ENCODE results near the gene JAZF1.
"Not testable (repeated sequence)": the region's sequence is repeated elsewhere in the genome, so short reads cannot be mapped to it uniquely, and the experiment has no call there.

The JAZF1 gene

GRCh38 chr7:27863880-27864279, 316.7 kb downstream of the JAZF1 start:
- in situ Hi-C loops (cut with HindIII; ENCODE audit: low pct_ligation_motif_present, low sequenced_read_pairs): no loop called here
- peak; percentile 79 for DNase-seq
- Histone ChIP-seq H3K27ac (no peak overlapping the region), H3K4me3 (ENCODE audit: low read depth, low read length) (no peak overlapping the region), H3K36me3 (replicated peaks) (no peaks in the 10 kb centered on the region), H3K27me3 (replicated peaks) (no peaks in the 10 kb centered on the region)
- TF ChIP-seq, protein P1, sequence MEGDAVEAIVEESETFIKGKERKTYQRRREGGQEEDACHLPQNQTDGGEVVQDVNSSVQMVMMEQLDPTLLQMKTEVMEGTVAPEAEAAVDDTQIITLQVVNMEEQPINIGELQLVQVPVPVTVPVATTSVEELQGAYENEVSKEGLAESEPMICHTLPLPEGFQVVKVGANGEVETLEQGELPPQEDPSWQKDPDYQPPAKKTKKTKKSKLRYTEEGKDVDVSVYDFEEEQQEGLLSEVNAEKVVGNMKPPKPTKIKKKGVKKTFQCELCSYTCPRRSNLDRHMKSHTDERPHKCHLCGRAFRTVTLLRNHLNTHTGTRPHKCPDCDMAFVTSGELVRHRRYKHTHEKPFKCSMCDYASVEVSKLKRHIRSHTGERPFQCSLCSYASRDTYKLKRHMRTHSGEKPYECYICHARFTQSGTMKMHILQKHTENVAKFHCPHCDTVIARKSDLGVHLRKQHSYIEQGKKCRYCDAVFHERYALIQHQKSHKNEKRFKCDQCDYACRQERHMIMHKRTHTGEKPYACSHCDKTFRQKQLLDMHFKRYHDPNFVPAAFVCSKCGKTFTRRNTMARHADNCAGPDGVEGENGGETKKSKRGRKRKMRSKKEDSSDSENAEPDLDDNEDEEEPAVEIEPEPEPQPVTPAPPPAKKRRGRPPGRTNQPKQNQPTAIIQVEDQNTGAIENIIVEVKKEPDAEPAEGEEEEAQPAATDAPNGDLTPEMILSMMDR (IDR thresholded peaks at IDR 0.05; ENCODE audit: low read depth, low read length, missing control alignments): no peak

DNA sequence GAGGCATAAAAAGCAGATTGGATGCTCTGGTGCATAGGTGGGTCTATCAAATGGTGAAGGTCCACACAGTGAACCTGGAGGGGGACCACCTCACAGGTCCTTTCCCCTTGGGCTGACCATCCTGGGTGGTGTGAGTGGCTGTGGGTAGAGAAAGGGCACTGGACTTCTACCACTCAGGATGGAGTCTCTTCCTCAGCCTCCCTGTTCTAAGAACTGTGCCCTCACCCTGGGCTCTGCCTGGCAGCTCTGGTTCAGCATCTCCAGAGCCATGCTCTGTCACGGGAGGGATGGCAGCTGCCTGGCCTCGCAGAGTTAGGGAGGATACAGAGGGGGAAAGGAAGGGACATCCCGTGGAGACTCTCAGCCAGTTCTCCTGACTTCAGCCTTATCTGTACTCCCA, 318.8 kb downstream of the JAZF1 start:
- DNase-seq: no peak
- Histone ChIP-seq H3K36me3 (replicated peaks) (no peaks in the 10 kb centered on the region), H3K27ac (no peak overlapping the region), H3K27me3 (replicated peaks) (no peaks in the 10 kb centered on the region), H3K4me3 (ENCODE audit: low read depth, low read length) (no peak overlapping the region)
- in situ Hi-C loops (cut with HindIII; ENCODE audit: low pct_ligation_motif_present, low sequenced_read_pairs): no loop called here
- TF ChIP-seq, protein P1 (IDR thresholded peaks at IDR 0.05; ENCODE audit: low read depth, low read length, missing control alignments): no peak

DNA sequence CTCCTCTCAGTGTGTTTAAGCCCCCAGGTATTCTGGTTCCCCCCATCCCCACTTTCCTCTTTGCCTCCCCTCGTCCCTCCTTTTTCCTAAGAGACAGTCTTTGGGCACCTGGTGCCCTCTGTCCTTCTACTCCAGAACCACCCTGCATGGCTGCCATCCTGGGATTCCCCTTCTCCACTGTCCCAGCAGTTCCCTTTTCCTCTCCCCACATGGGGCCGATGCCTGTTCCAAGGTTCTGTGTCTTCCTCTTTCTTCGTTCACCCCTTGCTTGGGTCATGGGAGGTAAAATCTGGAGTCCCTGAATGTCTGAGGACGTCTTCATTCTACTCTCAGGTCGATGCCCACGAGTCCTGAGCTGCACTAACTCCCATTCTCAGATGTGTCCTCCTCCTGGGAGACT, 319.8 kb downstream of the JAZF1 start:
- Histone ChIP-seq H3K27ac (no peak overlapping the region), H3K4me3 (ENCODE audit: low read depth, low read length) (no peak overlapping the region), H3K36me3 (replicated peaks) (no peaks in the 10 kb centered on the region), H3K27me3 (replicated peaks) (no peaks in the 10 kb centered on the region)
- no peak for DNase-seq
- TF ChIP-seq, protein P1 (IDR thresholded peaks at IDR 0.05; ENCODE audit: low read depth, low read length, missing control alignments): no peak
- in situ Hi-C loops (cut with HindIII; ENCODE audit: low pct_ligation_motif_present, low sequenced_read_pairs): no loop called here

- H3K27me3 ChIP-seq (replicated peaks); H3K4me3 ChIP-seq (ENCODE audit: low read depth, low read length); in situ Hi-C loops (cut with HindIII; ENCODE audit: low pct_ligation_motif_present, low sequenced_read_pairs); H3K27ac ChIP-seq; DNase-seq; H3K36me3 ChIP-seq (replicated peaks): not testable (repeated sequence)
These were observed 323.7 kb downstream of the JAZF1 start for GRCh38 chr7:27856703-27857485.

DNA sequence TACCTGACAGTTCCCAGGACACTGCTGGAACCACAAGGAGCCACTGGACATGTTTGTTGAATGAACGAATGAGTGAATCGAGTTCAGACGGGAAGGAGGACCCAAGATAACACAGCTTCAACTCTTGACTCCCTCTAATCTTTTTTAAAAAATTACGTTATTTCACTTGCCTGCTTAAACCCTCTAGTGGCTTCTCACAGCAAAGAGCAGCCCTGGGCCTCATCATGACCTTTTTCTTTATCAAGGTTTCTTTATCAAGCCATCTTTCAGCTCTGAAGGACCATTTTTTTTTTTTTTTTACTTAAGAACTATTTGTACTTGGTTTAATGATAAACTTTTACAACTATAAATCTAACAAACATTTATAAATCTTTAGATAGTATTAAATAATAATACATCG, 330.1 kb downstream of the JAZF1 start:
- Histone ChIP-seq H3K27me3 (replicated peaks) (no peaks in the 10 kb centered on the region), H3K36me3 (replicated peaks) (no peaks in the 10 kb centered on the region), H3K27ac (no peak overlapping the region), H3K4me3 (ENCODE audit: low read depth, low read length) (no peak overlapping the region)
- TF ChIP-seq, protein P1 (IDR thresholded peaks at IDR 0.05; ENCODE audit: low read depth, low read length, missing control alignments): no peak
- DNase-seq: no peak
- in situ Hi-C loops (cut with HindIII; ENCODE audit: low pct_ligation_motif_present, low sequenced_read_pairs): no loop called here

DNA sequence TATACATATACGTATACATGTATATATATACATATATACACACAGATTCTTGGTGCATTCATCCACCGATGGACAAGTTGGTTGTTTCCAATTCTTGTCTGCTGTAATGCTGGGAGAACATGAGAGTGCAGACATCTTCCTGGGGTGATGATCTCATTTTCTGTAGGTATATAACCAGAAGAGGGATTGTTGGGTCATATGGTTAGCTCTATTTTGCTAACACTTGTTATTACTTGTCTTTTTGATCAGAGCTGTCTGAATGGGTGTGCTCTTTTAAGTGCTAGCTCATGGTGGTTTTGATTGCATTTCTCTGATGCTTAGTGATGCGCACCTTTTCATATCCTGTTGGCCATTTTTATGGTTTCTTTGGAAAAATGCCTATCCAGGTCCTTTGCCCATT, 334.2 kb downstream of the JAZF1 start:
- TF ChIP-seq, protein P1 (IDR thresholded peaks at IDR 0.05; ENCODE audit: low read depth, low read length, missing control alignments): no peak
- H3K4me3 ChIP-seq (ENCODE audit: low read depth, low read length): no peak overlapping the region
- H3K36me3 ChIP-seq (replicated peaks): no peaks in the 10 kb centered on the region
- H3K27ac ChIP-seq: no peak overlapping the region
- in situ Hi-C loops (cut with HindIII; ENCODE audit: low pct_ligation_motif_present, low sequenced_read_pairs): no loop called here
- no peak for DNase-seq
- H3K27me3 ChIP-seq (replicated peaks): no peaks in the 10 kb centered on the region

All from brain microvascular endothelial cell (primary cell).